ENCODE data around the gene LEMD3. TPM values are rescaled to one million over a fixed set of nuclear protein-coding genes. Genes with fewer than 3 reads are reported as not detected.

The LEMD3 gene
- total RNA-seq, 1 donor from 2014 or later: 31.9 TPM

DNA sequence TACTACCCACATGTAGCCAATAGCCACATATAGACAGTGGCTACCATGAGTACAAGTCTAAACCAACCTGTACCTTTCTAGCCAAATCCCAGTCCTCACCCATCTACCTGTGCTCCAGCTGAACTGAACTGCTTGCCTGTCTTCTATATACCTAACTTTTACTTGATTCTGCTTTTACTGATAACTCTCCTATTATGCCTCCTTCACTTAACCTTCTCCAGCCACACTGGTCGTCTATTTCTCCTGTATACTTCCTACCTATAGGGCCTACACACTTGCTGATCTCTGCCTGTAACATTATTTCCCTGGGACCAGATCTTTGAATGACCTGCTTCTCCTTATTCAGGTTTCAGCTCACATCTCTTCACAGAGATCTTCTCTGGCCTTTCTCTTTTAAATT is 83.1 kb downstream of the LEMD3 start:
- Histone ChIP-seq H3K4me1 (no peaks in the 10 kb centered on the region), H3K27ac (no peak overlapping the region), H3K4me3 (no peak overlapping the region), H3K9me3 (no peaks in the 10 kb centered on the region), H3K27me3 (ENCODE audit: low read depth) (no peaks in the 10 kb centered on the region), H3K36me3 (no peaks in the 10 kb centered on the region)
- TF ChIP-seq, protein P1, sequence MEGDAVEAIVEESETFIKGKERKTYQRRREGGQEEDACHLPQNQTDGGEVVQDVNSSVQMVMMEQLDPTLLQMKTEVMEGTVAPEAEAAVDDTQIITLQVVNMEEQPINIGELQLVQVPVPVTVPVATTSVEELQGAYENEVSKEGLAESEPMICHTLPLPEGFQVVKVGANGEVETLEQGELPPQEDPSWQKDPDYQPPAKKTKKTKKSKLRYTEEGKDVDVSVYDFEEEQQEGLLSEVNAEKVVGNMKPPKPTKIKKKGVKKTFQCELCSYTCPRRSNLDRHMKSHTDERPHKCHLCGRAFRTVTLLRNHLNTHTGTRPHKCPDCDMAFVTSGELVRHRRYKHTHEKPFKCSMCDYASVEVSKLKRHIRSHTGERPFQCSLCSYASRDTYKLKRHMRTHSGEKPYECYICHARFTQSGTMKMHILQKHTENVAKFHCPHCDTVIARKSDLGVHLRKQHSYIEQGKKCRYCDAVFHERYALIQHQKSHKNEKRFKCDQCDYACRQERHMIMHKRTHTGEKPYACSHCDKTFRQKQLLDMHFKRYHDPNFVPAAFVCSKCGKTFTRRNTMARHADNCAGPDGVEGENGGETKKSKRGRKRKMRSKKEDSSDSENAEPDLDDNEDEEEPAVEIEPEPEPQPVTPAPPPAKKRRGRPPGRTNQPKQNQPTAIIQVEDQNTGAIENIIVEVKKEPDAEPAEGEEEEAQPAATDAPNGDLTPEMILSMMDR (IDR thresholded peaks at IDR 0.05): no peak
- no peak for DNase-seq
- intact Hi-C loops (cut with DNase I): no loop called here
- no peak for ATAC-seq

GRCh38 chr12:65257986-65258385 is 88.6 kb downstream of the LEMD3 start:
- Histone ChIP-seq H3K9me3 (no peaks in the 10 kb centered on the region), H3K27me3 (ENCODE audit: low read depth) (no peaks in the 10 kb centered on the region), H3K4me3 (no peak overlapping the region), H3K27ac (no peak overlapping the region), H3K4me1 (no peaks in the 10 kb centered on the region), H3K36me3 (no peaks in the 10 kb centered on the region)
- DNase-seq: no peak
- ATAC-seq: no peak
- intact Hi-C loops (cut with DNase I): no loop called here
- TF ChIP-seq, protein P1 (IDR thresholded peaks at IDR 0.05): no peak

DNA sequence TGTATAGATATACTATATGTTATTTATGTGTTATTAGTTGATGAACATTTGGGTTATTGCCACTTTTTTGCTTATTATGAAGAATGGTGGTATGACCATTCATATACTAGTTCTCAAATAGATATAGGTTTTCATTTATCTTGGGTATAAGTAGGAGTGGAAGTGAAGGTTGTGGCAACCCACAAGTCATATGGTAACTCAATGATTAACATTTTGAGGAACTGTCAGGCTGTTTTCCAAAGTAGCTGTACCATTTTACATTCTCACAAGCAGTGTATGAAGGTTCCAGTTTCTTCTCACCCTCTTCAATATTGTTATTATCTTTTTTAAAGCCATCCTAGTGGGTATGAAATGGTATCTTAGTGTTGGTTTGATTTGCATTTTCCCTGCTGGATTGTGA is 90.1 kb downstream of the LEMD3 start:
- no peak overlapping the region for H3K4me3 ChIP-seq
- intact Hi-C loops (cut with DNase I): no loop called here
- no peak overlapping the region for H3K27ac ChIP-seq
- no peaks in the 10 kb centered on the region for H3K4me1 ChIP-seq
- DNase-seq (no peak), ATAC-seq (no peak)
- TF ChIP-seq, protein P1 (IDR thresholded peaks at IDR 0.05): no peak
- no peaks in the 10 kb centered on the region for H3K27me3 ChIP-seq (ENCODE audit: low read depth)
- no peaks in the 10 kb centered on the region for H3K36me3 ChIP-seq
- H3K9me3 ChIP-seq: no peaks in the 10 kb centered on the region

- Histone ChIP-seq H3K9me3 (no peaks in the 10 kb centered on the region), H3K27me3 (ENCODE audit: low read depth) (no peaks in the 10 kb centered on the region), H3K27ac (no peak overlapping the region), H3K36me3 (no peaks in the 10 kb centered on the region), H3K4me3 (no peak overlapping the region), H3K4me1 (no peaks in the 10 kb centered on the region)
- ATAC-seq (no peak), DNase-seq (no peak)
- intact Hi-C loops (cut with DNase I): no loop called here
- TF ChIP-seq, protein P1 (IDR thresholded peaks at IDR 0.05): no peak
Observed at GRCh38 chr12:65263777-65264176, 94.4 kb downstream of the LEMD3 start.

DNA sequence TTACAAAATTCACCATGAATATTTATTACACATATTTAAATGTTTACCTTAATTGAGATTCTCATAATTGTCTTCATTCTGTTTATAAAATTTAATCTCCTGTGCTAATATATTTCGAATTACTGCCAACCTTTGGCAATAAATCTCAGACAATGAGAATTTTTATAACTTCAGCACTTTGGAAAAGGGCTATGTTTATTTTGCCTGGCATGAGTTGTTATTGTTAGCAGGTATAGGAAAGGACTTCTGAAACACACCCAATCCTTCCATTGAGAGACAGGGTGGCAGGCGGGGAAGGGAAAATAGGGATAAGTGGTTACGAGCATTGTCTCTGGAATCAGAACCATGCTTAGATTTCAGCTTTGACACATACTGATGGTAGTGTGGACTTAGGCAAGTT is 97.0 kb downstream of the LEMD3 start:
- Histone ChIP-seq H3K4me3 (no peak overlapping the region), H3K36me3 (no peaks in the 10 kb centered on the region), H3K27ac (no peak overlapping the region), H3K27me3 (ENCODE audit: low read depth) (no peaks in the 10 kb centered on the region), H3K9me3 (no peaks in the 10 kb centered on the region), H3K4me1 (no peaks in the 10 kb centered on the region)
- TF ChIP-seq, protein P1 (IDR thresholded peaks at IDR 0.05): no peak
- intact Hi-C loops (cut with DNase I): no loop called here
- ATAC-seq (no peak), DNase-seq (no peak)

GRCh38 chr12:65269603-65270002 is 100.2 kb downstream of the LEMD3 start:
- DNase-seq: no peak
- TF ChIP-seq, protein P1 (IDR thresholded peaks at IDR 0.05): no peak
- no peaks in the 10 kb centered on the region for H3K4me1 ChIP-seq
- intact Hi-C loops (cut with DNase I): no loop called here
- no peaks in the 10 kb centered on the region for H3K27me3 ChIP-seq (ENCODE audit: low read depth)
- H3K9me3 ChIP-seq: no peaks in the 10 kb centered on the region
- H3K4me3 ChIP-seq: no peak overlapping the region
- H3K36me3 ChIP-seq: no peaks in the 10 kb centered on the region
- no peak for ATAC-seq
- no peak overlapping the region for H3K27ac ChIP-seq
